H1 (cell line): ENCODE results near the gene FSD1. TPM values are rescaled to one million over a fixed set of nuclear protein-coding genes. Genes with fewer than 3 reads are reported as not detected.

Experiments used
- ASH2L ChIP-seq: fragments of 200-600, 300-600 bp; sonication (generic); IDR thresholded peaks from one replicate; pipeline ENCODE4 v1.7.1; 2017; ENCODE audit warnings: low read length
- ATF3 ChIP-seq: IDR thresholded peaks from 2 replicates; pipeline ENCODE4 v1.6.1; 2011; ENCODE audit warnings: low read depth, mild to moderate bottlenecking, low read length; ENCODE audit not compliant: insufficient read depth
- BACH1 ChIP-seq: IDR thresholded peaks from 2 replicates; pipeline ENCODE4 v1.6.1; 2012; ENCODE audit warnings: low read length, improper control_type of control experiment
- CBX8 ChIP-seq: fragments of 300-800, 300-1000 bp; sonication (generic); IDR thresholded peaks from 2 replicates; pipeline ENCODE4 v1.7.1; 2016; ENCODE audit warnings: low read depth, low read length, borderline replicate concordance
- CREB1 ChIP-seq: IDR thresholded peaks from 2 replicates; pipeline ENCODE4 v1.6.1; 2012; ENCODE audit warnings: inconsistent platforms
- CTCF ChIP-seq, 3 experiments: IDR thresholded peaks; 1 replicate in 2 of 3; 2 replicates in 1 of 3; pipeline versions ENCODE4 v1.5.1 to v1.6.1; 2011; ENCODE audit warnings: low read length in 3 of 3, mild to moderate bottlenecking in 3 of 3, inconsistent platforms in 2 of 3, low read depth in 1 of 3, moderate library complexity in 1 of 3; ENCODE audit not compliant: insufficient read depth in 1 of 3; ENCODE audit errors: control extremely low read depth in 1 of 3
- FOSL1 ChIP-seq: IDR thresholded peaks from 2 replicates; pipeline ENCODE4 v1.6.1; 2011; ENCODE audit warnings: mild to moderate bottlenecking, low read depth, low read length, moderate library complexity; ENCODE audit not compliant: insufficient read depth
- HDAC2 ChIP-seq, 2 experiments: fragments of 300-600 bp in 1 of 2; sonication (generic) in 1 of 2; IDR thresholded peaks; 2 replicates each; pipeline ENCODE4 v1.6.1; 2011 to 2012; ENCODE audit warnings: low read depth in 2 of 2, low read length in 2 of 2, mild to moderate bottlenecking in 2 of 2, moderate library complexity in 2 of 2, borderline replicate concordance in 1 of 2, inconsistent platforms in 1 of 2
- JUN ChIP-seq: IDR thresholded peaks from 2 replicates; pipeline ENCODE4 v1.6.1; 2011; ENCODE audit warnings: low read depth, mild to moderate bottlenecking, improper control_type of control experiment, low read length
- KDM4A ChIP-seq: IDR thresholded peaks from one replicate; pipeline ENCODE4 v1.7.1; 2012; ENCODE audit warnings: low read depth, mild to moderate bottlenecking, moderate library complexity, low read length, inconsistent platforms; ENCODE audit not compliant: severe bottlenecking
- MAFK ChIP-seq: IDR thresholded peaks from 2 replicates; pipeline ENCODE4 v1.6.1; 2012; ENCODE audit warnings: low read depth, mild to moderate bottlenecking, improper control_type of control experiment, low read length
- RAD21 ChIP-seq, 2 experiments: IDR thresholded peaks in 1 of 2; conservative IDR thresholded peaks in 1 of 2; 2 replicates each; pipeline ENCODE4 v1.6.1; 2011; ENCODE audit warnings: low read depth in 2 of 2, low read length in 2 of 2, improper control_type of control experiment in 1 of 2, inconsistent platforms in 1 of 2, mild to moderate bottlenecking in 1 of 2, moderate library complexity in 1 of 2
- RFX5 ChIP-seq: IDR thresholded peaks from 2 replicates; pipeline ENCODE4 v1.6.1; 2011; ENCODE audit warnings: low read depth, low read length, improper control_type of control experiment, borderline replicate concordance
- RXRA ChIP-seq: IDR thresholded peaks from 2 replicates; pipeline ENCODE4 v1.6.1; 2011; ENCODE audit warnings: low read depth, mild to moderate bottlenecking, low read length, moderate library complexity; ENCODE audit not compliant: insufficient read depth
- SAP30 ChIP-seq: fragments of 300-600 bp; sonication (generic); IDR thresholded peaks from 2 replicates; pipeline ENCODE4 v1.7.1; 2012; ENCODE audit warnings: low read length, moderate library complexity, mild to moderate bottlenecking, inconsistent platforms; ENCODE audit not compliant: insufficient read depth, insufficient replicate concordance
- SRF ChIP-seq: IDR thresholded peaks from 2 replicates; pipeline ENCODE4 v1.6.1; 2011; ENCODE audit warnings: mild to moderate bottlenecking, low read depth, low read length, moderate library complexity
- SUZ12 ChIP-seq: fragments of 200-600 bp; sonication (generic); IDR thresholded peaks from 2 replicates; pipeline ENCODE4 v1.6.1; 2012; ENCODE audit warnings: mild to moderate bottlenecking, inconsistent platforms, low read length, moderate library complexity, mixed read lengths
- TAF7 ChIP-seq: optimal IDR thresholded peaks from 2 replicates; pipeline ENCODE3; 2011; ENCODE audit warnings: low read depth, mild to moderate bottlenecking, inconsistent platforms, low read length, moderate library complexity, borderline replicate concordance
- polyA plus RNA-seq, 7 experiments: library from polyadenylated mRNA; depleted of rRNA in 3 of 7; stranded (reverse) in 5 of 7; unstranded in 2 of 7; fragments of >200 nt in 5 of 7; fragments of 200-250 nt in 2 of 7; gene quantifications; 1 replicate in 5 of 7; 2 replicates in 1 of 7; 4 replicates in 1 of 7; pipeline versions ENCODE4 v1.2.1 to v1.2.3, GENCODE V29; 2011 to 2013; ENCODE audit warnings: missing spikeins in 2 of 7, mixed read lengths in 2 of 7
- total RNA-seq: library from RNA; stranded (reverse); fragmentation: NEBNext Ultra II Directional; extraction: Animal tissue kit (Norgen Biotek cat#: 25700); gene quantifications from 2 replicates; pipeline ENCODE4 v1.2.1, GENCODE V29; 2021

FSD1 gene
- total and polyA plus RNA-seq, 2 of the 8 experiments (the other 6 are each of a cell fraction or from before 2014, with no cell fraction given): 58.8 to 181 TPM

GRCh38 chr19:4267101-4267900, 37.1 kb upstream of the FSD1 start (continued):
- no peak for TF ChIP-seq RFX5
- peak; percentile 92 to 94 (median 94) for TF ChIP-seq CTCF (IDR thresholded peaks at IDR 0.05; ENCODE audit: control extremely low read depth in 1 of 3, insufficient read depth in 1 of 3, low read depth in 1 of 3, low read length in 3 of 3)
- TF ChIP-seq SAP30: no peak
- TF ChIP-seq RXRA: no peak
- TF ChIP-seq HDAC2 (IDR thresholded peaks at IDR 0.05; ENCODE audit: borderline replicate concordance in 1 of 2, low read depth in 2 of 2, low read length in 2 of 2): 0 out of 4 replicates have a peak, but pooled peaks of 1 of the 2 experiments have one; percentile 44
- TF ChIP-seq RAD21 (IDR thresholded peaks at IDR 0.05 in 1 of 2, conservative IDR thresholded peaks at IDR 0.05 in 1 of 2; ENCODE audit: low read depth in 2 of 2, low read length in 2 of 2): peak; percentile 87 to 88
- no peak for TF ChIP-seq ASH2L
- no peak for TF ChIP-seq TAF7
- no peak for TF ChIP-seq ATF3
- TF ChIP-seq JUN: 0 out of 2 replicates have a peak, but pooled peaks have one; percentile 3
- no peak for TF ChIP-seq FOSL1
- TF ChIP-seq CREB1: no peak
- no peak for TF ChIP-seq CBX8
- TF ChIP-seq SRF: no peak
- no peak for TF ChIP-seq SUZ12
- no peak for TF ChIP-seq MAFK
- TF ChIP-seq BACH1: no peak
- no peak for TF ChIP-seq KDM4A
